Stimulated activated CD8-positive, alpha-beta memory T cell treated with anti-CD3 and anti-CD28 coated beads, Interleukin-2, amount 100 ng/mL, for 48 hours (primary cell): Measurements from ENCODE around the gene PRKAR1A.
A peak's percentile ranks its signal among the peaks of the same experiment; 100 is the strongest.
"Not testable (repeated sequence)": the region's sequence is repeated elsewhere in the genome, so short reads cannot be mapped to it uniquely, and the experiment has no call there.

Source experiments
- DNase-seq, 2 donors: peaks; one replicate each; pipeline ENCODE4 v3.0.0-alpha.2; 2020; ENCODE audit warnings: low read depth in 2 of 2

The PRKAR1A gene

GRCh38 chr17:68511671-68512246, 471 bp upstream of the PRKAR1A start:
- peak; percentile 55 to 63 for DNase-seq

- DNase-seq = no peak
Observed at GRCh38 chr17:68512960-68513474, 787 bp downstream of the PRKAR1A start.

GRCh38 chr17:68513932-68514331, 1.7 kb downstream of the PRKAR1A start:
- DNase-seq = no peak

DNA sequence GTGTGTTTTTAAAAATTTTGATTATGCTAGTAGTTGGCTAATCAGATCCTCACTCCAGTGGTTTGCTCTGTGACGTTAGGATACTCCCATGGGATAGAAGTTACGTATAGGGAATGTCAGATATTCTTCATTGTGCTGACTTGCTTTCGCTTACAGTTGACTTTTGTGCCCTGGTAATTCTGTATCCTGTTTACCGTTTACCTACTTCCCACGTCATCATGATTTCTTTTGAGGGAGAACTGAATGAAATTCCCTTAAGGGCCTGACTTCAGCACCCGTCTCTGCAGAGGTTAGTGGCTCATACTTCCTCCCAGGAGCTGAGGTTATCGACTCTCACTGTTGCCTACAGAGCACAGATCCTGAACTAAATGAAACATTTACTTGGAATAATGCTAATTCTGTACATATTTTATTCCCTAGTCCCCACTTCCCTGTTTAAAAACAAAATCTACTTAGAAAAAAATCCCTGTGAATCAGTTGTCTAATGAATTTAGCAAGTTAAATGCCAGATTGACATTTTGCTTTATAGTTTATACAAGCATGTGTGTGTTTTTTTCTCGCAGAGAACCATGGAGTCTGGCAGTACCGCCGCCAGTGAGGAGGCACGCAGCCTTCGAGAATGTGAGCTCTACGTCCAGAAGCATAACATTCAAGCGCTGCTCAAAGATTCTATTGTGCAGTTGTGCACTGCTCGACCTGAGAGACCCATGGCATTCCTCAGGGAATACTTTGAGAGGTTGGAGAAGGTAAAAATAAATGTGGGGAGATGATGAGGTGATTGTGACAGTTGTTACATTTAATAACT, 2.8 kb downstream of the PRKAR1A start:
- DNase-seq = no peak

DNA sequence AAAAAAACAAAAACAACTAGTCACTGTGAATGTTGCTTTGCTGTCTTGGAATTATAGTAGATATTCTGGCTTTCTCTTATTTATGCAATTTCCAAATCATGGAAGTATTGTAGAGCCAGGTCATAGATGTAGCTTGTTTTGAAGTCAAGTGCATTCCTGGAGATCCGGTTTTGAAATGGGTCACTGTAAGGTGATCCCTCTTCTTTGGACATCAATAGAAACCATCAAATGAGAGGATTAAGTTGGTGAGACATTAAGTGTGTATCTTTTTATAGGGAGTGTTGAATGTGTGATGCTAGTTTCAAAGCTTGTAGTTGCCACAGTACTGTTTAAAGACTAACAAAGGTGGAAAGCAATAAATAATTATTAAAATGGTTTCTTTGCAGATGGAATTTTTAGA, 4.5 kb downstream of the PRKAR1A start:
- DNase-seq = no peak

DNA sequence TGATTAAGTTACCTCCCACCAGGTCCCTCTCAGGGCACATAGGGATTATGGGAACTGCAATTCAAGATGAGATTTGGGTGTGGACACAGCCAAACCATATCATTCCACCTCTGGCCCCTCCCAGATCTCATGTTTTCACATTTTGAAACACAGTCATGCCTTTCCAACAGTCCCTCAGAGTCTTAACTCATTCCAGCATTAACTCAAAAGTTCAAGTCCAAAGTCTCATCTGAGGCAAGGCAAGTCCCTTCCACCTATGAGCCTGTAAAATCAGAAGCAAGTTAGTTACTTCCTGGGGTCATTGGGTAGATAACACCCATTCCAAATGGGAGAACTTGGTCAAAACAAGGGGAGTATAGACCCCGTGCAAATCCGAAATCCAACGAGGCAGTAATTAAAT, 5.4 kb downstream of the PRKAR1A start:
- not testable (repeated sequence) for DNase-seq

GRCh38 chr17:68518063-68518815, 6.0 kb downstream of the PRKAR1A start:
- DNase-seq = no peak

DNA sequence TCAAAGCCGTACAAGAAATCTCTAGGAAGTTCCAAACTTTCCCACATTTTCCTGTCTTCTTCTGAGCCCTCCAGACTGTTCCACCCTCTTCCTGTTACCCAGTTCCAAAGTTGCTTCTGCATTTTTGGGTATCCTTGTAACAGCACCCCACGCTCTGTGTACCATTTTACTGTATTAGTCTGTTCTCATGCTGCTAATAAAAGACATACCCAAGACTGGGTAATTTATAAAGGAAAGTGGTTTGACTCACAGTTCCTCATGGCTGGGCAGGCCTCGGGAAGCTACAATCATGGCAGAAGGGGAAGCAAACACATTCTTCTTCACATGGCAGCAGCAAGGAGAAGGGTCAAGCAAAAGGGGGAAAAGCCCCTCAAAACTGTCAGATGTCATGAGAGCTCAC, 6.8 kb downstream of the PRKAR1A start:
- not testable (repeated sequence) for DNase-seq

DNA sequence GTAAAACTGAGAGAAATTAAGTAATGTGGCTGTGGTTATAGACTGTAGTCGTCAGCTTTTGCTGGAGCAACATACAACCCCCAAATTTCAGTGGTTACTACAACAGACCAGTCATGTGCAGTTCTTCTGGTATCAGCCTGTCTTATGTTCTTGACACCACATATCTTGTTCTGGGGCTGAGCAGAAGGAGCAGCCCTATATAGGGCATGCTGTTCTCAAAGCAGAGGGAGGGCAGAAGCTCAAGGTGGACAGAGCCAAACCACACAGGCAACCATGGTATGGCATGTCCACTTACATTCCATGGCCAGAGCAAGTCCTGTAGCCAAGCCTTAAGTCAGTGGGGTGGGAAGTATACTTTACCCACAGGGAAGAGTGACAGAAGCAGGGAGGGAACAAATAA, 7.7 kb downstream of the PRKAR1A start:
- no peak for DNase-seq

DNA sequence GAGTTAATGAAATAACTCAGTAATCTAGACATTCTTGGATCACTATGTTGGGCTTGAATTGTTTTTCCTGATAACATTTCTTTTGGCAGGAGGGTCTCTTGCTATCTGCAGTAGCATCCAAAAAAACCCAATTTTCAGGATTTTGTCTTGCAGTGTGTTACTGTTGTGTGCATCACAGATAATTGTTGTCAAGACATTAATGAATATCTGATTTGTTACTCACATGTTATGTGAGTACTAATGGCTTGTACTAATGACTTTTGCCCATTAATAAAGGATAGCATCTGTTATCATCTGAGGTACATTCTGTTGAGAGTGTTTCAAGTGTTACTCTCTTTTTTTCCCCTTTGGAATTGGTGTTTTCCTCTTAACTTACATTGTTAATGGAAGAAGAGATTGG, 10.0 kb downstream of the PRKAR1A start:
- DNase-seq = no peak

DNA sequence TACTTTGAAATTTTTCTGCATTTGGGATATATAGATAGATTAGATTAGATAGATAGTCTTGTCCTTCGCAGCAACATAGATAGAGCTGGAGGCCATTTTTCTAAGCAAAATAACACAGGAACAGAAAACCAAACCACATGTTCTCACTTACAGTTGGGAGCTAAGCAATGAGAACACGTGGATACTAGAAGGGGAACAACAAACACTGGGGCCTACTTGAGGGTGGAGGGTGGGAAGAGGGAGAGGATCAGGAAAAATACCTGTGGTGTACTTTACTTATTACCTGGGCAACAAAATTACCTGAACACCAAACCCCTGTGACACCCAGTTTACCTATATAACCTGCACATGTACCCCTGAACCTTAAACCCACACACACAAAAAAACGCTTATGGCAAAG, 14.3 kb downstream of the PRKAR1A start:
- DNase-seq = no peak

DNA sequence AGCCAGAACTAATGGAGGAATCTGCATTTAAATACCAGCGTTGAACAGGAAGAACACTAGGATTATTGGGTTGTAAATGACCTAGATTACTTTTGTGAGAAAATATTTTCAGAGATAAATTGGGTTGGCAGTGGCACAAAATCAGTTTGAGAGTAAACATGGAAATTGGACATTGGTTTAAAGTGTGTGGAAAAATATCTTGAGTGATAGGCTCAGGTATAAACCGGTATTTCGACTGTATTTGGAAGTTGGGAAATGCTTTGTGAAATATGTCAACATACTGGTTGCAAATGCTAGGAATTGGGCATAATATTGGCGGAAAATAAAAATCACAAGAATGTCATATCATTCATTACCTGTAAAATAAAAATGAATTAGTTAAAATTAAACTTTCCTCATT, 15.1 kb downstream of the PRKAR1A start:
- DNase-seq = no peak

- no peak for DNase-seq
Observed at GRCh38 chr17:68531252-68531651, 19.0 kb downstream of the PRKAR1A start.

- DNase-seq = no peak
Observed at GRCh38 chr17:68532826-68533225, 20.6 kb downstream of the PRKAR1A start.

DNA sequence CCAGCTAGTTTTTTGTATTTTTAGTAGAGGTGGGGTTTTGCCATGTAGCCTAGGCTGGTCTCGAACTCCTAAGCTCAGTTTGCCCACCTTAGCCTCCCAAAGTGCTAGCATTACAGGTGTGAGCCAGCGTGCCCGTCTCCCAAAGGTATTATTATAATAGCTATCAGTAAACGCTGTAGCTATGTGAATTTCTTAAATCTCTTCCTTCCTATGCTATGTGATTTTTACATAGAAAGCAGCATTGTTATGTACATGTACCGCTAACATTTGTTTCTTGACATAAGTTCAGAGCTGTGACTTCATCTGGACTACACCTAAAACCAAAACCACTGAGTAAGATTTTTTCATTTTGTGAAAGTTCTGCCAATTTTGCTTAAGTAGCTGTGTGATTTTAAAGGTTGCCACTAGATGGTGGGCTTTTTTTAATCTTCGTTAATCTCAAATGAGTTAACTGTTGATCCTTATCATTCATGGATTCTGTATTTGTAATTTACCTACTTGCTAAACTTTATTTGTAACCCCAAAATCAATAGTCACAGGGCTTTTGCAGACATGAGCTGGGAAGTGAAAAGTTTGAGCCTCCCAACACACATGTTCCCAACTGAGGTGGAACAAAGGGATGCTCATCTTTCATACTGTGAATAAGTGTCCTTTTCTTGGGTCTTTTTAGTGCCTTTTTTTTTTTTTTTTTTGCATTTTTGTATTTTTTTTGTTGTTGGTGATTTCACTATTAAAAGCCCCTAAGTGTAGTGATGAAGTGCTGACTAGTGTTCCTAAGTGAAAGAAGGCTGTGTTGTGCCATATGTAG, 21.9 kb downstream of the PRKAR1A start:
- no peak for DNase-seq

DNA sequence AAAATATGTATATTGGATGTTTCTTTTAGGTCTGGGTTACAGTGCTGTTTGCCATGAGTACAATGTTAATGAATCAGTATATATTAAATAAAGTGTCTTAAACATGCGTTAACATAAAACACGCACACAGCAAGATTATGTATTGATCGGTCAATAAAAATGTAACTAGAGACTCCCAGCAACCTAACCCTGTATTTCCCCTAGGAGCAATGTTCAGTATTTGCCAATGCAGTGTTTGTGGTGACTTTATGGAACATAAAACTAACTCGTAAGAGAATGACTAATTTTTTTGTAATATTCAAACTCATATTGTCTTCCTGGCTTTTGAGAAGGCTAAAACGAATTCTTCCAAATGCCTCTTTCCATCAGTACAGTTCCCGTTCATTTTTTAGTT, 22.5 kb downstream of the PRKAR1A start:
- DNase-seq = no peak

GRCh38 chr17:68535922-68536321, 23.7 kb downstream of the PRKAR1A start:
- DNase-seq = no peak

GRCh38 chr17:68539548-68540467, 27.6 kb downstream of the PRKAR1A start:
- DNase-seq = no peak

DNA sequence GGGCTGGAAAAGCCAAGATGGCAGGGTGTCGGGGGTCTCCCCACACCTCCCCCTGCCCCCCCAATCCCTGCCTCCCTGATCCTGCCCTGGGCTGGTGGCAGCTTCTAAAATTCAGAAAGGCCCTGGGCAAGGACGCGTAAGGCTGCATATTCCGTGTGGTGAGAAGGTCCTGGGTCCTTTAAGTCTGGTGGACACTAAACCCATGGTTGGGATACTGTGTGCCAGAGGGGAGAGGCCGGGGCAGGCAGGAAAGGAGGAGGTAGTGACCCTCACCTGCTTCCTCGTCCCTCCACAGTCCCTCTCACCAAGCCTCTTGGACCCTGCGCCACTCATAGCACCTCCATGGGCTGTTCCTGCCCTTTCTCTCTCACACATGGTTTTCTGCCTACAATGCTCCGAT, 28.8 kb downstream of the PRKAR1A start:
- DNase-seq = no peak

GRCh38 chr17:68541816-68542215, 29.6 kb downstream of the PRKAR1A start:
- no peak for DNase-seq
